ENCODE measurements around the gene GLP1R. TPM values are rescaled to one million over a fixed set of nuclear protein-coding genes. Genes with fewer than 3 reads are reported as not detected.

GLP1R gene
- total RNA-seq: not detected in 2 replicates

GRCh38 chr6:39048481-39049399 lies at the start of gene GLP1R:
TSS of gene GLP1R (plus strand) at chr6:39048781. CDS start at chr6:39048841, 60 bp downstream.

DNA sequence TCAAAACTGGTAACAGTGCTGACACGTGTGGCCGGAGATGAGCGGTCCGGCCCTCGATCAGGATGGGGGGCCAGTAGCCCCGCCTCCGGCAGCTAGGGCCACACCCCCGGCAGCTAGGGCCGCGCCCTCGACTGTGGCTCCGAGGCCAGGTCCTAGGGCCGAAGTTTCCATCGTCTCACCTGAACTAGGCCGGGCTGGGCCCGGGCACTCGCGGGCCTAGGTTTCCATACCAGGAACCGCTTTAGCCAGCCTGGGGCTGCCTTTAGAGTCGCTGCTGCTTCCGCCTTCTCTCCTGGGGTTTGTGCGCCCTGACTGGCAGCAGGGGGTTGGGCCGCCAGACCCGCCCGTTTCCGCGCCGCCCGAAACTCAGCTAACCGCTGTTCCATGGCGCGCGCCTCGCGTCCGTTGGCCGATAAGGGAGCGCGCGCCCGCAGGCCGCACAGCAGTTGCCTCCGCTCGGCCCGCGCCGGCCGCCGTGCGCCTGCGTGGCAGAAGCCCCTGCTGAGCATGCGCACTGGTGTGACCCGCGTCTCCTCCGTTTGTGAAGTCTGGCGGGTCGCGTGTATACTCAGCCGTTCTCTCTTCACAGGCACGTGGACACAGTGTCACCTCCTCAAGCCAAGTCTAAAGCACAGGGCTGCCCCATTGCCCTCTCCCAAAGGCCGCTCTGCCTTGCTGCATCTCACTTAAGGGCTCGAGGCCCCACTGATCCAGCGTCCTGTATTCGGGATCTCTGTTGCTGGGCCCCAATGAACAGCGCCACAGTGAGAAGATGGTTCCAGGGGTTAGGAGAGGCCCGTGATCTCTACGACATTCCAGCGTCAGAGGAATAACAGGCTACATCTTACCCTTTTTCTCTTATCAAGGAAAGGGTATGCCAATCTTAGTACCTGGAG lies 66.4 kb downstream of the GLP1R start, which contains the start of gene SAYSD1:
Gene SAYSD1, minus strand, starts transcription at position 483 of the 896 bp plus-strand sequence. Its CDS starts 97 bp downstream, at position 386.

Other genes starting within 250 kb of the GLP1R start
- 11.1 and 12.4 TPM in 2 replicates for gene SAYSD1, start 66.4 kb downstream of the GLP1R start, total RNA-seq
- under 0.01 and 0.06 TPM in 2 replicates for gene KCNK5, start 180.7 kb downstream of the GLP1R start, total RNA-seq